HCT116 (cell line): ENCODE measurements around the gene SPACA9. TPM values are rescaled to one million over a fixed set of nuclear protein-coding genes. Genes with fewer than 3 reads are reported as not detected.

ENCODE experiments used
- ATAC-seq: fragments of 200-7000 bp; cut with Tn5 transposase; 2 replicates; pipeline ENCODE4 v1.9.1; 2020; ENCODE audit warnings: mild to moderate bottlenecking, moderate library complexity
- BruUV-seq: library from RNA; stranded (reverse); fragments of 400-500 nt; replicated peaks from 2 replicates; lab custom pipeline; 2021; lab: Mats Ljungman, UMichigan
- CTCF ChIA-PET: fragments of 300-600 bp; sonication (Branson Sonifier 250); formaldehyde crosslinking; loops from one replicate; lab custom pipeline; 2021; ENCODE audit warnings: antibody characterized with exemption; lab: Charles Lee
- POLR2A ChIA-PET: fragments of 300-600, 350-600 bp; sonication (Branson Sonifier 250); formaldehyde crosslinking; loops from one replicate; lab custom pipeline; 2021; ENCODE audit warnings: antibody characterized with exemption; lab: Charles Lee
- RAD21 ChIA-PET, 2 experiments: fragments of 300-600 bp; sonication (Branson Sonifier 250); formaldehyde crosslinking; loops; one replicate each; lab custom pipeline; 2023; ENCODE audit warnings: low total read pairs in 2 of 2; ENCODE audit not compliant: uncharacterized antibody in 2 of 2, unreplicated experiment in 2 of 2, low non-redundant PET in 1 of 2; lab: Charles Lee
- DNase-seq: peaks from one replicate; pipeline ENCODE4 v3.0.0-alpha.2; 2010; ENCODE audit warnings: low read depth, low spot score
- H2AFZ ChIP-seq: fragments of 200-600 bp; shearing (Covaris generic), sonication (generic); 2 replicates; pipeline ENCODE4 v1.6.1; 2017; ENCODE audit warnings: low read depth, mixed run types, mixed read lengths, antibody characterized with exemption, low read length; ENCODE audit not compliant: poor library complexity, severe bottlenecking
- H3K27ac ChIP-seq: 2 replicates; pipeline ENCODE4 v1.5.1; 2012; ENCODE audit warnings: low read depth, low read length
- H3K27me3 ChIP-seq: fragments of 200-600 bp; sonication (generic); 2 replicates; pipeline ENCODE4 v1.6.1; 2016; ENCODE audit warnings: mixed run types, low read length, mixed read lengths; ENCODE audit not compliant: insufficient read depth
- H3K36me3 ChIP-seq, 2 experiments: fragments of 200-500 bp in 1 of 2; fragments of 200-600 bp in 1 of 2; sonication (Bioruptor generic) in 1 of 2; sonication (generic) in 1 of 2; 2 replicates each; pipeline versions ENCODE4 v1.5.1 to v1.6.1; 2014 to 2016; ENCODE audit warnings: low read length in 2 of 2, inconsistent platforms in 1 of 2, mixed read lengths in 1 of 2, mixed run types in 1 of 2; ENCODE audit not compliant: insufficient read depth in 2 of 2, control insufficient read depth in 1 of 2
- H3K4me1 ChIP-seq, 2 experiments: fragments of 200-600 bp in 1 of 2; sonication (generic) in 1 of 2; 2 replicates each; pipeline versions ENCODE4 v1.5.1 to v1.6.1; 2012 to 2017; ENCODE audit warnings: low read length in 2 of 2, inconsistent platforms in 1 of 2, mild to moderate bottlenecking in 1 of 2, mixed read lengths in 1 of 2, mixed run types in 1 of 2, moderate library complexity in 1 of 2; ENCODE audit not compliant: insufficient read depth in 2 of 2, control insufficient read depth in 1 of 2
- H3K4me2 ChIP-seq: fragments of 200-600 bp; sonication (generic); 2 replicates; pipeline ENCODE4 v1.6.1; 2017; ENCODE audit warnings: mixed run types, low read length, mixed read lengths
- H3K4me3 ChIP-seq, 2 experiments: fragments of 200-600 bp in 1 of 2; sonication (generic) in 1 of 2; replicated peaks in 1 of 2; 2 replicates each; pipeline ENCODE4 v1.5.1; 2011 to 2016; ENCODE audit warnings: low read length in 2 of 2, control low read depth in 1 of 2, low read depth in 1 of 2, mild to moderate bottlenecking in 1 of 2, mixed read lengths in 1 of 2, mixed run types in 1 of 2
- H3K79me2 ChIP-seq: fragments of 200-600 bp; sonication (generic); 2 replicates; pipeline ENCODE4 v1.6.1; 2017; ENCODE audit warnings: mild to moderate bottlenecking, mixed run types, low read length, moderate library complexity, mixed read lengths; ENCODE audit not compliant: insufficient read depth
- H3K9ac ChIP-seq: fragments of 200-600 bp; sonication (generic); 2 replicates; pipeline ENCODE4 v1.6.1; 2016; ENCODE audit warnings: low read length, mixed read lengths
- H3K9me2 ChIP-seq: fragments of 200-600 bp; sonication (generic), shearing (Covaris generic); 2 replicates; pipeline ENCODE4 v1.6.1; 2017; ENCODE audit warnings: mixed run types, mild to moderate bottlenecking, moderate library complexity; ENCODE audit not compliant: insufficient read depth
- H3K9me3 ChIP-seq, 2 experiments: fragments of 200-500 bp in 1 of 2; fragments of 200-600 bp in 1 of 2; sonication (Bioruptor generic) in 1 of 2; sonication (generic) in 1 of 2; 2 replicates each; pipeline ENCODE4 v1.6.1; 2014 to 2017; ENCODE audit warnings: low read length in 2 of 2, mixed read lengths in 2 of 2, inconsistent platforms in 1 of 2, low read depth in 1 of 2, mild to moderate bottlenecking in 1 of 2, mixed run types in 1 of 2, moderate library complexity in 1 of 2; ENCODE audit not compliant: control insufficient read depth in 1 of 2, insufficient read depth in 1 of 2
- H4K20me1 ChIP-seq: fragments of 200-600 bp; sonication (generic), shearing (Covaris generic); 2 replicates; pipeline ENCODE4 v1.6.1; 2017; ENCODE audit warnings: mixed run types, mild to moderate bottlenecking, moderate library complexity; ENCODE audit not compliant: insufficient read depth
- CBX3 ChIP-seq: IDR thresholded peaks from 2 replicates; pipeline ENCODE4 v1.6.1; 2012; ENCODE audit warnings: low read depth
- CEBPB ChIP-seq: IDR thresholded peaks from 2 replicates; pipeline ENCODE4 v1.6.1; 2012; ENCODE audit warnings: low read depth
- EGR1 ChIP-seq: IDR thresholded peaks from 2 replicates; pipeline ENCODE4 v1.6.1; 2012; ENCODE audit warnings: low read depth
- ELF1 ChIP-seq: IDR thresholded peaks from 2 replicates; pipeline ENCODE4 v1.6.1; 2012; ENCODE audit warnings: low read depth, borderline replicate concordance
- EZH2phosphoT487 ChIP-seq: fragments of 200-600 bp; IDR thresholded peaks from 2 replicates; pipeline ENCODE4 v1.6.1; 2018; ENCODE audit warnings: antibody characterized with exemption, borderline replicate concordance
- FOSL1 ChIP-seq: IDR thresholded peaks from 2 replicates; pipeline ENCODE4 v1.6.1; 2012; ENCODE audit warnings: low read depth
- JUND ChIP-seq: IDR thresholded peaks from 2 replicates; pipeline ENCODE4 v1.6.1; 2012
- POLR2A ChIP-seq: IDR thresholded peaks from 2 replicates; pipeline ENCODE4 v1.7.0; 2011; ENCODE audit warnings: borderline replicate concordance; ENCODE audit not compliant: insufficient read depth, insufficient read length; ENCODE audit errors: extremely low read depth
- POLR2AphosphoS5 ChIP-seq: IDR thresholded peaks from 2 replicates; pipeline ENCODE4 v1.6.1; 2011; ENCODE audit warnings: mild to moderate bottlenecking, low read depth, low read length, moderate library complexity
- RAD21 ChIP-seq: IDR thresholded peaks from 2 replicates; pipeline ENCODE4 v1.6.1; 2012; ENCODE audit warnings: low read depth, mild to moderate bottlenecking
- SIN3A ChIP-seq: IDR thresholded peaks from 2 replicates; pipeline ENCODE4 v1.6.1; 2012; ENCODE audit warnings: low read depth
- SP1 ChIP-seq: IDR thresholded peaks from 2 replicates; pipeline ENCODE4 v1.6.1; 2012; ENCODE audit warnings: low read depth
- SRF ChIP-seq: IDR thresholded peaks from 2 replicates; pipeline ENCODE4 v1.6.1; 2012; ENCODE audit warnings: low read depth
- TCF7L2 ChIP-seq: IDR thresholded peaks from 2 replicates; pipeline ENCODE4 v1.7.0; 2011; ENCODE audit warnings: borderline replicate concordance, inconsistent platforms; ENCODE audit not compliant: insufficient read depth, insufficient read length; ENCODE audit errors: extremely low read depth
- YY1 ChIP-seq: IDR thresholded peaks from 2 replicates; pipeline ENCODE4 v1.6.1; 2011; ENCODE audit warnings: low read length, low read depth, moderate library complexity, mild to moderate bottlenecking; ENCODE audit not compliant: insufficient replicate concordance; ENCODE audit errors: extremely low read depth
- ZFX ChIP-seq: fragments of 450-650 bp; IDR thresholded peaks from 2 replicates; pipeline ENCODE4 v1.6.1; 2017
- ZNF274 ChIP-seq: fragments of 200-500 bp; sonication (Bioruptor generic); IDR thresholded peaks from 2 replicates; pipeline ENCODE4 v1.6.1; 2014; ENCODE audit warnings: mild to moderate bottlenecking, low read depth, low read length, inconsistent platforms
- intact Hi-C: fragments of 100-400 bp; cut with micrococcal nuclease; formaldehyde crosslinking; loops from 2 replicates; pipeline ENCODE4 v1.10.0; 2022
- total RNA-seq: library from RNA; stranded (reverse); gene quantifications from one replicate; pipeline ENCODE4 v1.2.1, GENCODE V29; 2021; ENCODE audit not compliant: unreplicated experiment
- TF ChIP-seq, protein P1 (sequence below), 3 experiments: fragments of 200-600 bp in 1 of 3; sonication (generic) in 1 of 3; IDR thresholded peaks in 2 of 3; conservative IDR thresholded peaks in 1 of 3; 2 replicates each; pipeline ENCODE4 v1.5.1; 2012 to 2017; ENCODE audit warnings: low read depth in 2 of 3, low read length in 2 of 3, antibody characterized with exemption in 1 of 3, borderline replicate concordance in 1 of 3, control low read depth in 1 of 3, mild to moderate bottlenecking in 1 of 3, mixed read lengths in 1 of 3, mixed run types in 1 of 3, moderate library complexity in 1 of 3; ENCODE audit not compliant: insufficient read depth in 1 of 3
- TF ChIP-seq, protein P2 (sequence below): IDR thresholded peaks from 2 replicates; pipeline ENCODE4 v1.6.1; 2011; ENCODE audit warnings: mild to moderate bottlenecking, low read length, moderate library complexity; ENCODE audit not compliant: insufficient replicate concordance; ENCODE audit errors: extremely low read depth

Gene SPACA9
- total RNA-seq, 1 experiment from 2014 or later = 8.0 TPM

- peaks cover 12% of the 10 kb centered on the region; the same call in 1 of the 2 replicates for H3K27me3 ChIP-seq
- H3K79me2 ChIP-seq = no peaks in the 10 kb centered on the region
- H3K9ac ChIP-seq = no peak overlapping the region
- no peak overlapping the region for H3K27ac ChIP-seq
- DNase-seq (no peak), ATAC-seq (no peak)
- no peak overlapping the region for H2AFZ ChIP-seq
- no peaks in the 10 kb centered on the region for H4K20me1 ChIP-seq
- TF ChIP-seq EGR1 = no peak
- TF ChIP-seq ZFX = no peak
- TF ChIP-seq JUND = no peak
- TF ChIP-seq CBX3 = no peak
- TF ChIP-seq, protein P1, sequence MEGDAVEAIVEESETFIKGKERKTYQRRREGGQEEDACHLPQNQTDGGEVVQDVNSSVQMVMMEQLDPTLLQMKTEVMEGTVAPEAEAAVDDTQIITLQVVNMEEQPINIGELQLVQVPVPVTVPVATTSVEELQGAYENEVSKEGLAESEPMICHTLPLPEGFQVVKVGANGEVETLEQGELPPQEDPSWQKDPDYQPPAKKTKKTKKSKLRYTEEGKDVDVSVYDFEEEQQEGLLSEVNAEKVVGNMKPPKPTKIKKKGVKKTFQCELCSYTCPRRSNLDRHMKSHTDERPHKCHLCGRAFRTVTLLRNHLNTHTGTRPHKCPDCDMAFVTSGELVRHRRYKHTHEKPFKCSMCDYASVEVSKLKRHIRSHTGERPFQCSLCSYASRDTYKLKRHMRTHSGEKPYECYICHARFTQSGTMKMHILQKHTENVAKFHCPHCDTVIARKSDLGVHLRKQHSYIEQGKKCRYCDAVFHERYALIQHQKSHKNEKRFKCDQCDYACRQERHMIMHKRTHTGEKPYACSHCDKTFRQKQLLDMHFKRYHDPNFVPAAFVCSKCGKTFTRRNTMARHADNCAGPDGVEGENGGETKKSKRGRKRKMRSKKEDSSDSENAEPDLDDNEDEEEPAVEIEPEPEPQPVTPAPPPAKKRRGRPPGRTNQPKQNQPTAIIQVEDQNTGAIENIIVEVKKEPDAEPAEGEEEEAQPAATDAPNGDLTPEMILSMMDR (IDR thresholded peaks at IDR 0.05 in 2 of 3, conservative IDR thresholded peaks at IDR 0.05 in 1 of 3; ENCODE audit: borderline replicate concordance in 1 of 3, insufficient read depth in 1 of 3, low read depth in 2 of 3, low read length in 2 of 3) = no peak
- TF ChIP-seq POLR2A = no peak
- no peak for TF ChIP-seq RAD21
- TF ChIP-seq POLR2AphosphoS5 = no peak
- no peak for TF ChIP-seq YY1
- TF ChIP-seq SRF = no peak
- no peak for TF ChIP-seq TCF7L2
- no peak for TF ChIP-seq ELF1
- TF ChIP-seq, protein P2, sequence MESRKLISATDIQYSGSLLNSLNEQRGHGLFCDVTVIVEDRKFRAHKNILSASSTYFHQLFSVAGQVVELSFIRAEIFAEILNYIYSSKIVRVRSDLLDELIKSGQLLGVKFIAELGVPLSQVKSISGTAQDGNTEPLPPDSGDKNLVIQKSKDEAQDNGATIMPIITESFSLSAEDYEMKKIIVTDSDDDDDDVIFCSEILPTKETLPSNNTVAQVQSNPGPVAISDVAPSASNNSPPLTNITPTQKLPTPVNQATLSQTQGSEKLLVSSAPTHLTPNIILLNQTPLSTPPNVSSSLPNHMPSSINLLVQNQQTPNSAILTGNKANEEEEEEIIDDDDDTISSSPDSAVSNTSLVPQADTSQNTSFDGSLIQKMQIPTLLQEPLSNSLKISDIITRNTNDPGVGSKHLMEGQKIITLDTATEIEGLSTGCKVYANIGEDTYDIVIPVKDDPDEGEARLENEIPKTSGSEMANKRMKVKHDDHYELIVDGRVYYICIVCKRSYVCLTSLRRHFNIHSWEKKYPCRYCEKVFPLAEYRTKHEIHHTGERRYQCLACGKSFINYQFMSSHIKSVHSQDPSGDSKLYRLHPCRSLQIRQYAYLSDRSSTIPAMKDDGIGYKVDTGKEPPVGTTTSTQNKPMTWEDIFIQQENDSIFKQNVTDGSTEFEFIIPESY = no peak
- no peak for TF ChIP-seq SIN3A
- no peak for TF ChIP-seq EZH2phosphoT487
- no peak for TF ChIP-seq ZNF274
- no peak for TF ChIP-seq SP1
- no peak for TF ChIP-seq CEBPB
- TF ChIP-seq FOSL1 = no peak
- BruUV-seq = no TSS peak
- H3K36me3 ChIP-seq = no peaks in the 10 kb centered on the region
- H3K4me3 ChIP-seq = no peak overlapping the region
- intact Hi-C loops = no loop called here
- RAD21 ChIA-PET = no interaction called here
- H3K4me2 ChIP-seq = no peak overlapping the region
- no peaks in the 10 kb centered on the region for H3K9me3 ChIP-seq
- CTCF ChIA-PET = no interaction called here
- H3K4me1 ChIP-seq = peaks cover 13% of the 10 kb centered on the region in 2 experiments
- no peaks in the 10 kb centered on the region for H3K9me2 ChIP-seq
- POLR2A ChIA-PET = no interaction called here
Measured at GRCh38 chr9:132853482-132853881, 25.2 kb upstream of the SPACA9 start.
